PC-3 (cell line): ENCODE results near the gene PSRC1. TPM values are rescaled to one million over a fixed set of nuclear protein-coding genes. Genes with fewer than 3 reads are reported as not detected.

Experiments used
- ATAC-seq: fragments of 200-7000 bp; cut with Tn5 transposase; 2 replicates; pipeline ENCODE4 v1.9.1; 2020; ENCODE audit warnings: mild to moderate bottlenecking, moderate library complexity
- BruUV-seq: library from RNA; stranded (reverse); fragments of 400-500 nt; replicated peaks from 2 replicates; lab custom pipeline; 2021; lab: Mats Ljungman, UMichigan
- CTCF ChIA-PET: fragments of 300-600 bp; sonication (Branson Sonifier 250); formaldehyde crosslinking; loops from one replicate; lab custom pipeline; 2022; ENCODE audit warnings: antibody characterized with exemption; lab: Charles Lee
- POLR2A ChIA-PET: fragments of 300-600 bp; sonication (Branson Sonifier 250); formaldehyde crosslinking; loops from one replicate; lab custom pipeline; 2022; ENCODE audit warnings: antibody characterized with exemption; ENCODE audit not compliant: unreplicated experiment; lab: Charles Lee
- DNase-seq: peaks from one replicate; pipeline ENCODE4 v3.0.0-alpha.2; 2015
- H2AFZ ChIP-seq: fragments of 300-600 bp; sonication (generic); 2 replicates; pipeline ENCODE4 v1.6.0; 2016; ENCODE audit warnings: antibody characterized with exemption, low read length
- H3F3A ChIP-seq: fragments of 300-600 bp; sonication (generic); one replicate; pipeline ENCODE4 v1.6.0; 2017; ENCODE audit warnings: antibody characterized with exemption, low read length, control low read depth, mild to moderate bottlenecking; ENCODE audit not compliant: unreplicated experiment
- H3K27ac ChIP-seq: fragments of 300-600 bp; sonication (generic); 2 replicates; pipeline ENCODE4 v1.5.1; 2016; ENCODE audit warnings: mild to moderate bottlenecking, low read length
- H3K27me3 ChIP-seq: fragments of 300-600 bp; sonication (generic); 2 replicates; pipeline ENCODE4 v1.6.1; 2016; ENCODE audit warnings: low read length, mixed read lengths
- H3K36me3 ChIP-seq: fragments of 300-600 bp; sonication (generic); 2 replicates; pipeline ENCODE4 v1.6.1; 2016; ENCODE audit warnings: low read depth, mixed run types, low read length, mixed read lengths
- H3K4me1 ChIP-seq: fragments of 300-600 bp; sonication (generic); 2 replicates; pipeline ENCODE4 v1.5.1; 2016; ENCODE audit warnings: low read length; ENCODE audit not compliant: insufficient read depth
- H3K4me2 ChIP-seq: fragments of 300-600 bp; sonication (generic); 2 replicates; pipeline ENCODE4 v1.6.0; 2016; ENCODE audit warnings: low read length
- H3K4me3 ChIP-seq: fragments of 300-600 bp; sonication (generic); 2 replicates; pipeline ENCODE4 v1.5.1; 2016; ENCODE audit warnings: mild to moderate bottlenecking, low read length, mixed read lengths
- H3K79me2 ChIP-seq: fragments of 300-600 bp; sonication (generic); 2 replicates; pipeline ENCODE4 v1.6.1; 2017; ENCODE audit warnings: low read length, mixed read lengths
- H3K9ac ChIP-seq: fragments of 300-600 bp; sonication (generic); 2 replicates; pipeline ENCODE4 v1.6.0; 2016; ENCODE audit warnings: mild to moderate bottlenecking, low read length
- H3K9me2 ChIP-seq: fragments of 300-600 bp; sonication (generic); replicated peaks from 2 replicates; pipeline ENCODE4 v1.6.1; 2016; ENCODE audit warnings: mixed run types, low read length, mixed read lengths
- H3K9me3 ChIP-seq: fragments of 300-600 bp; sonication (generic); 2 replicates; pipeline ENCODE4 v1.6.1; 2016; ENCODE audit warnings: low read length, mixed read lengths
- H4K20me1 ChIP-seq: fragments of 300-600 bp; sonication (generic); 2 replicates; pipeline ENCODE4 v1.6.1; 2016; ENCODE audit warnings: low read length, mixed read lengths
- CTCF ChIP-seq: fragments of 300-600 bp; sonication (generic); conservative IDR thresholded peaks from 2 replicates; pipeline ENCODE4 v1.5.1; 2017; ENCODE audit warnings: antibody characterized with exemption, low read depth, mild to moderate bottlenecking, low read length
- EZH2 ChIP-seq: fragments of 300-600 bp; sonication (generic); IDR thresholded peaks from one replicate; pipeline ENCODE4 v1.6.1; 2017; ENCODE audit warnings: antibody characterized with exemption, mild to moderate bottlenecking, low read length; ENCODE audit not compliant: unreplicated experiment
- EZH2phosphoT487 ChIP-seq: fragments of 300-600 bp; sonication (generic); IDR thresholded peaks from 2 replicates; pipeline ENCODE4 v1.6.1; 2018; ENCODE audit warnings: mild to moderate bottlenecking, antibody characterized with exemption, low read length, borderline replicate concordance
- intact Hi-C: fragments of 100-400 bp; cut with micrococcal nuclease; formaldehyde crosslinking; loops from 2 replicates; pipeline ENCODE4 v1.9.0; 2023
- total RNA-seq: library from RNA; depleted of rRNA; stranded (reverse); fragments of >200 nt; gene quantifications from 2 replicates; pipeline ENCODE4 v1.2.3, GENCODE V29; 2014

PSRC1 gene
- total RNA-seq, 1 experiment from 2014 or later: 33.8 TPM

- H3K9me3 ChIP-seq: no peaks in the 10 kb centered on the region
- peaks cover 12% of the 10 kb centered on the region for H3K4me1 ChIP-seq
- H3K36me3 ChIP-seq: no peaks in the 10 kb centered on the region
- POLR2A ChIA-PET: no interaction called here
- H2AFZ ChIP-seq: no peak overlapping the region
- no peaks in the 10 kb centered on the region for H3F3A ChIP-seq
- no peak overlapping the region for H3K27ac ChIP-seq
- H3K4me2 ChIP-seq: no peak overlapping the region
- no peaks in the 10 kb centered on the region for H4K20me1 ChIP-seq
- intact Hi-C loops: no loop called here
- H3K79me2 ChIP-seq: no peaks in the 10 kb centered on the region
- H3K27me3 ChIP-seq: no peaks in the 10 kb centered on the region
- H3K9ac ChIP-seq: no peak overlapping the region
- no peak for DNase-seq
- no peaks in the 10 kb centered on the region for H3K9me2 ChIP-seq
- no TSS peak for BruUV-seq
- ATAC-seq: no peak
- no peak overlapping the region for H3K4me3 ChIP-seq
- CTCF ChIA-PET: no interaction called here
- TF ChIP-seq EZH2phosphoT487: no peak
- no peak for TF ChIP-seq EZH2
- no peak for TF ChIP-seq CTCF
Measured at GRCh38 chr1:109258481-109259466, 24.2 kb downstream of the PSRC1 start.

- Histone ChIP-seq H3K79me2 (no peaks in the 10 kb centered on the region), H3K27me3 (no peaks in the 10 kb centered on the region), H3K9ac (no peak overlapping the region), H3K9me3 (no peaks in the 10 kb centered on the region), H3K36me3 (no peaks in the 10 kb centered on the region), H2AFZ (no peak overlapping the region), H3K4me3 (no peak overlapping the region), H3K4me1 (peaks cover 12% of the 10 kb centered on the region), H3F3A (no peaks in the 10 kb centered on the region), H4K20me1 (no peaks in the 10 kb centered on the region), H3K27ac (peak overlapping the region; percentile 10; the same call in 1 of the 2 replicates), H3K9me2 (no peaks in the 10 kb centered on the region), H3K4me2 (peak overlapping the region; percentile 18; the same call in 1 of the 2 replicates)
- ATAC-seq (no peak), DNase-seq (no peak)
- ChIA-PET CTCF (no interaction called here), POLR2A (no interaction called here)
- intact Hi-C loops: no loop called here
- BruUV-seq: no TSS peak
- TF ChIP-seq EZH2 (no peak), CTCF (no peak), EZH2phosphoT487 (no peak)
Measured at GRCh38 chr1:109257682-109258421, 25.1 kb downstream of the PSRC1 start.
